ENCODE results near the gene ADD1.
A peak's percentile ranks its signal among the peaks of the same experiment; 100 is the strongest.
"Not testable (repeated sequence)": the region's sequence is repeated elsewhere in the genome, so short reads cannot be mapped to it uniquely, and the experiment has no call there.

The ADD1 gene

DNA sequence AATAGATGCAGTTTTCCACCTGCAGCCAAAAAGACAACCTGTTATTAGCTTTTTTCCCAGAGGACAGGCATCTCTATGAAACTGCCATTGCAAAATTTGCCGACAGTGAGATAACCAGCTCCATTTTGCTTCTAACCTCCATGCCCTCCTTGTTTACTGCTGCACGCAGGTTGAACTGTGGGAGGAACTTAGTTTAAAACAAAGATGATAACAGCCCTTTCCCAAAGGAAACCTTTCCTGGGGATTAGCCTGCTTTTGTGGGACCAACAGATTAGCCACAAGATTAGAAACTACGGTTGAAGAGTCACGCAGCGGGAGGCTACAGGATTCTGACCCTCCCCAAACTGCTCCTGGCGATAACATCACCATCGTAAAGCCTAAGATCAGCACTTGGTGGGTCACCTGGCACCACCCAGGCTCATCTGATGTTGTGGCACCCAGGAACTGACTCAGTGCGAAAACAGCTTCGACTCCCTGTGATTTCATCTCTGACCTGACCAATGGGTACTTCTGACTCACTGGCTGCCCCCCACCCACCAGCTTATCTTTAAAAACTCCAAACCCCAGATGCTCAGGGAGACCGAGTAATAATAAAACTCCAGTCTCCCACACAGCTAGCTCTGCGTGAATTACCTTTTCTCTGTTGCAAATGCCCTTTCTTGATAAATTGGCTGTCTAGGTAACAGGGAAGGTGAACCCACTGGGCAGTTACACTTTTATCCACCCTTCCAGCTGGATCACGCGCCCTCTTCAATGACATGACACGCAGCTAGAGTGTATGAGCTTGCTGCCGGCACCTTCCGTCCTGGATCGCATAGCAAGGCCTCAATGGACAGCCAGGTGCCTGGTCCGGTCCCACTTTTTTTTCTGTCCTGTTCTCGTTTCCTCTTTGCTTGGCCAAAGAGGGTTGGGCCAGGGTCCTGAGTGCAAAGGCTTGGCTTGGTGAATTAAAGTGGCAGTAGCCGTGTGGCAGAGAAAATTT is 92.4 kb downstream of the ADD1 start:
- TF ChIP-seq, protein P1, sequence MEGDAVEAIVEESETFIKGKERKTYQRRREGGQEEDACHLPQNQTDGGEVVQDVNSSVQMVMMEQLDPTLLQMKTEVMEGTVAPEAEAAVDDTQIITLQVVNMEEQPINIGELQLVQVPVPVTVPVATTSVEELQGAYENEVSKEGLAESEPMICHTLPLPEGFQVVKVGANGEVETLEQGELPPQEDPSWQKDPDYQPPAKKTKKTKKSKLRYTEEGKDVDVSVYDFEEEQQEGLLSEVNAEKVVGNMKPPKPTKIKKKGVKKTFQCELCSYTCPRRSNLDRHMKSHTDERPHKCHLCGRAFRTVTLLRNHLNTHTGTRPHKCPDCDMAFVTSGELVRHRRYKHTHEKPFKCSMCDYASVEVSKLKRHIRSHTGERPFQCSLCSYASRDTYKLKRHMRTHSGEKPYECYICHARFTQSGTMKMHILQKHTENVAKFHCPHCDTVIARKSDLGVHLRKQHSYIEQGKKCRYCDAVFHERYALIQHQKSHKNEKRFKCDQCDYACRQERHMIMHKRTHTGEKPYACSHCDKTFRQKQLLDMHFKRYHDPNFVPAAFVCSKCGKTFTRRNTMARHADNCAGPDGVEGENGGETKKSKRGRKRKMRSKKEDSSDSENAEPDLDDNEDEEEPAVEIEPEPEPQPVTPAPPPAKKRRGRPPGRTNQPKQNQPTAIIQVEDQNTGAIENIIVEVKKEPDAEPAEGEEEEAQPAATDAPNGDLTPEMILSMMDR (conservative IDR thresholded peaks at IDR 0.05; ENCODE audit: low read depth), result no peak
- DNase-seq (ENCODE audit: low spot score), result peak; percentile 67
- CTCF ChIA-PET, result no interaction called here
- H3K27ac ChIP-seq, result peak overlapping the region; percentile 92
- POLR2A ChIA-PET (ENCODE audit: low non-redundant PET), result interaction anchor here (0.6 kb wide), 1 partner anchor 26 kb away, joined by 3 read pairs; no protein-coding TSS in a partner anchor

DNA sequence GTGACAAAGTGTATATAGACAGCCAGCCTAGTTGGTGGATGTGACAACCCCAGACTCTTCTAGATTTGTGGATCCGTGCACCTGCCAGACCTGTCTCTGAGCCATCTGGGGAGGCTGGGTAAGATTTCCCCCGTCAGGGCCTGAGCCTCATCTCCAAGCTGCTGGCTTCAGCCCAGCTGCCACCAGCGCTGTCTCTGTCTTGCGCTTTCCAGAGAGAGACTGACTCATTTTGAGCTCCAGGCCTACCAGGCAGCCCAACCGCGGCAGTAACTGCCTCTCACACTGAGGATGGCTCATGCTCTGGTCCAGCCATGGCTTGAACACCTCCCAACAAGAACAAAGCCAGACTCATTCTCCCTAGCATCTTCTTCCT is 93.1 kb downstream of the ADD1 start:
- peak overlapping the region; percentile 92 for H3K27ac ChIP-seq
- ChIA-PET POLR2A (ENCODE audit: low non-redundant PET) (no interaction called here), CTCF (no interaction called here)
- DNase-seq (ENCODE audit: low spot score), result peak; percentile 44
- TF ChIP-seq, protein P1 (conservative IDR thresholded peaks at IDR 0.05; ENCODE audit: low read depth), result no peak

DNA sequence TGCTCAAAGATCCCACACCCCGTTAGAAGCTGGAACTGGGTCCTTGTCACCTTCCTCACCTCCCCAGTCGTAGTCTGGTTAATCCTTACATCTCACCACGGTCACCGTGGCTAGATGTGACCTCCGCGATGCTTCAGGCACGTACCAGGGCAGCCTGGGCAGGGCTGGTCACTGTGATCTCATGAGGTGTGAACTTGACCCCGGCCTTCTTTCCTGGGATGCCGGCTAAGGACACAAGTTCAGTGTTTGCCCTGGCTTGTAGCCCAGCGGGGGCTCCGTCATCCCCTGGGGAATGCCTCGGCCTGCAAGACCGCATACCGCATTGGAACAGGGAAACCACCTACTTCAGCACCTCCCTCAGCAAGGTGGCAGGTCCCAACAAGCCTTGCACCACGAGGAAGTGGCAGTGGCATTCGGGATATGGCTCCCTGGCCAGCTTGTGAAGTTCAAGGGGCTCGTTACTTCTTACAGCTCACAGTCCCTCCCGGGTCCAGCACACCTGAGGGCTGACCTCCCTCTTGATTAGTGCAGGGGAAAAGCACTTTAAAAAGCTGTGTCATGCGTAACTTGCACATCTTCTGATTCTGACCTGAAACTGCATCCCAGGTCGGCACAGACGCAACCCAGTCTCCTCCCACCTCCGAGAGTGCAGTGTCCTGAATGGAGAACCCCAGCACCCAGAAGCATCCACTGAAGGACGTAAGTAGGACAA is 93.7 kb downstream of the ADD1 start:
- CTCF ChIA-PET, result no interaction called here
- DNase-seq (ENCODE audit: low spot score), result peak; percentile 91
- peak overlapping the region; percentile 92 for H3K27ac ChIP-seq
- POLR2A ChIA-PET (ENCODE audit: low non-redundant PET), result no interaction called here
- TF ChIP-seq, protein P1 (conservative IDR thresholded peaks at IDR 0.05; ENCODE audit: low read depth), result no peak

DNA sequence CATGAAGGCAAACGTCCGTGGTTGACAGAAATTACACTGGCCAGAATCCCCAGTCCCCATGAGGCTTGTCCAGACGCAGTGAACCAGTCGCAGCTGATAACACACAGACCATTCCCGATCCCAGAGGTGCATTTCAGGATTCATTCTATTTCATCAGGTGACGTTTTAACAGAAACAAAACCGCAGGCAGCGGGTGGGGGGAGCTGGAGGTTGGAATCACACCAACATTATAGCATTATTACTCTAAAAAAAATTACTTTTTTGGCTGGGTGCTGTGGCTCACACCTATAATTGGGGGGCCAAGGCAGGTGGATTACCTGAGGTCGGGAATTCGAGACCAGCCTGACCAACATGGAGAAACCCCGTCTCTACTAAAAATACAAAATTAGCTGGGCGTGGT is 94.3 kb downstream of the ADD1 start:
- CTCF ChIA-PET, result no interaction called here
- POLR2A ChIA-PET (ENCODE audit: low non-redundant PET), result no interaction called here
- no peak for DNase-seq (ENCODE audit: low spot score)
- TF ChIP-seq, protein P1 (conservative IDR thresholded peaks at IDR 0.05; ENCODE audit: low read depth), result no peak
- H3K27ac ChIP-seq, result peak overlapping the region; percentile 92

DNA sequence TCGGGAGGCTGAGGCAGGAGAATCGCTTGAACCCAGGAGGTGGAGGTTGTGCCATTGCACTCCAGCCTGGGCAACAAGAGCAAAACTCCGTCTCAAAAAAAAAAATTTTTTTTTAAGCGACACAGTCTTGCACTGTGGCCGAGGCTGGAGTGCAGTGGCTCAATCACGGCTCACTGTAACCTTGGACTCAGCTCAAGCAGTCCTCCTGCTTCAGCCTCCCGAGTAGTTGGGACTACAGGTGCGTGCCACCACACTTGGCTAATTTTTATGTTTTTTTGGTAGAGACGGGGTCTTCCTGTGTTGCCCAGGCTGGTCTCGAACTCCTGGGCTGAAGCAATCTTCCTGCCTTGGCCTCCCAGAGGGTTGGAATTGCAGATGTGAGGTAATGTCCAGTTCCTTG is 94.8 kb downstream of the ADD1 start:
- CTCF ChIA-PET; DNase-seq (ENCODE audit: low spot score); POLR2A ChIA-PET (ENCODE audit: low non-redundant PET): not testable (repeated sequence)
- H3K27ac ChIP-seq, result peak overlapping the region; percentile 92

DNA sequence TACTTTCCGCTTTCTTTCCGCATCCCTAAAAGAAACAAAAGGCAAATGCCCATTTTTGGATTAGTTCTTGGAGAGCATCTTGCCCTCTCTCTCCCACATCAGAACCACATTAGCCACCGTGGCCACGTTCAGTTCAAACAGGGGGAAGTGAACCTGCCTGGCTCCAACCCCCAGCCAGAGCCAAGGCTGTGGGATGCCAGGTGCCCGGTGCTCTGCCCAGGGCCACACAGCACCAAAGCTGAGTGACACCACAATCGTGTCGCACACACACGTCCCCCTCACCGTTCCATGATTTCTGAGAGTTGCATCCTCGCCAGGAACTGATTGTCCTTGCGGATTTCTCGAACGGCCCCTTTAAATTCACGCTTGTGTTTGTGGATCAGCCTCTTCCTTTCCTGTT is 95.3 kb downstream of the ADD1 start:
- no peak for DNase-seq (ENCODE audit: low spot score)
- TF ChIP-seq, protein P1 (conservative IDR thresholded peaks at IDR 0.05; ENCODE audit: low read depth), result no peak
- POLR2A ChIA-PET (ENCODE audit: low non-redundant PET), result no interaction called here
- H3K27ac ChIP-seq, result peak overlapping the region; percentile 92
- CTCF ChIA-PET, result no interaction called here

Measured in RWPE1 (cell line).